BJ (cell line): ENCODE data around the gene SFTPA2. TPM values are rescaled to one million over a fixed set of nuclear protein-coding genes. Genes with fewer than 3 reads are reported as not detected.
"Not testable (repeated sequence)": the region's sequence is repeated elsewhere in the genome, so short reads cannot be mapped to it uniquely, and the experiment has no call there.

Source experiments
- CTCF ChIA-PET: fragments of 350-600 bp; formaldehyde crosslinking; extraction: SDS; loops from one replicate; lab custom pipeline; 2021; ENCODE audit warnings: antibody characterized with exemption, inconsistent platforms; lab: Yijun Ruan, JAX
- POLR2A ChIA-PET: fragments of 300-600 bp; sonication (Branson Sonifier 250); formaldehyde crosslinking; extraction: SDS; loops from one replicate; lab custom pipeline; 2021; ENCODE audit warnings: antibody characterized with exemption; lab: Charles Lee
- DNase-seq: peaks from one replicate; pipeline ENCODE4 v3.0.0-alpha.2; 2011; ENCODE audit warnings: low read depth
- H3K27me3 ChIP-seq: 2 replicates; pipeline ENCODE4 v1.6.0; 2011; ENCODE audit warnings: low read length; ENCODE audit not compliant: control insufficient read depth, insufficient read depth
- H3K36me3 ChIP-seq: 2 replicates; pipeline ENCODE4 v1.5.1; 2011; ENCODE audit warnings: low read length; ENCODE audit not compliant: control insufficient read depth, insufficient read depth
- H3K4me3 ChIP-seq: 2 replicates; pipeline ENCODE4 v1.5.1; 2011; ENCODE audit warnings: low read depth, mild to moderate bottlenecking, control low read depth, low read length
- polyA plus RNA-seq: library from polyadenylated mRNA; depleted of rRNA; stranded (reverse); fragments of >200 nt; gene quantifications from 2 replicates; pipeline ENCODE4 v1.2.3, GENCODE V29; 2011
- TF ChIP-seq, protein P1 (sequence below): IDR thresholded peaks from 2 replicates; pipeline ENCODE4 v1.5.1; 2011; ENCODE audit warnings: low read depth, mild to moderate bottlenecking, control low read depth, inconsistent platforms, low read length, moderate library complexity; ENCODE audit not compliant: insufficient read depth

SFTPA2 gene
- polyA plus RNA-seq, 1 experiment = not detected

DNA sequence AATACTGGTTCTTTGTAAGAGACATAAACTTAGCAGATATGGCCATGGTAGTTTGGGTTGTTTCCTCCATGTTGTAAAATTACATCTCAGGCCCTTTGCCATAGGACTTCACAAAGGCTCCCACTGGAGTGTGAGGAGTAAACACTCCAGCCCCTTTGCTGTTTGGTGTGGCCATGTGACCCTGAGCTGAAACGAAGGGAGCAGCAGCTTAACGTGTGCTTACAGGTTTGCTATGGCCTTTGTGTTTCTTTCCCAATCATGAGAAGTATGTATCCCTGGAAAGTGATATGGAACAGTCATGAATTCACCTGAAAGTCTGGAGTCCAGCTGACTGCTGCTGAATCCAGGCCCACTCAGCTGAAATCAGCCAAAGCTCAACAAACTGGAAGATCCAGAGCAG lies 26.7 kb upstream of the SFTPA2 start:
- ChIA-PET POLR2A (interaction anchor here (0.6 kb wide), 1 partner anchor 906 kb away, joined by 6 read pairs; no protein-coding TSS in a partner anchor), CTCF (no interaction called here)
- H3K4me3 ChIP-seq = no peak overlapping the region
- TF ChIP-seq, protein P1, sequence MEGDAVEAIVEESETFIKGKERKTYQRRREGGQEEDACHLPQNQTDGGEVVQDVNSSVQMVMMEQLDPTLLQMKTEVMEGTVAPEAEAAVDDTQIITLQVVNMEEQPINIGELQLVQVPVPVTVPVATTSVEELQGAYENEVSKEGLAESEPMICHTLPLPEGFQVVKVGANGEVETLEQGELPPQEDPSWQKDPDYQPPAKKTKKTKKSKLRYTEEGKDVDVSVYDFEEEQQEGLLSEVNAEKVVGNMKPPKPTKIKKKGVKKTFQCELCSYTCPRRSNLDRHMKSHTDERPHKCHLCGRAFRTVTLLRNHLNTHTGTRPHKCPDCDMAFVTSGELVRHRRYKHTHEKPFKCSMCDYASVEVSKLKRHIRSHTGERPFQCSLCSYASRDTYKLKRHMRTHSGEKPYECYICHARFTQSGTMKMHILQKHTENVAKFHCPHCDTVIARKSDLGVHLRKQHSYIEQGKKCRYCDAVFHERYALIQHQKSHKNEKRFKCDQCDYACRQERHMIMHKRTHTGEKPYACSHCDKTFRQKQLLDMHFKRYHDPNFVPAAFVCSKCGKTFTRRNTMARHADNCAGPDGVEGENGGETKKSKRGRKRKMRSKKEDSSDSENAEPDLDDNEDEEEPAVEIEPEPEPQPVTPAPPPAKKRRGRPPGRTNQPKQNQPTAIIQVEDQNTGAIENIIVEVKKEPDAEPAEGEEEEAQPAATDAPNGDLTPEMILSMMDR = no peak
- peaks cover 1% of the 10 kb centered on the region; the same call in 1 of the 2 replicates for H3K27me3 ChIP-seq
- no peak for DNase-seq
- no peaks in the 10 kb centered on the region for H3K36me3 ChIP-seq

DNA sequence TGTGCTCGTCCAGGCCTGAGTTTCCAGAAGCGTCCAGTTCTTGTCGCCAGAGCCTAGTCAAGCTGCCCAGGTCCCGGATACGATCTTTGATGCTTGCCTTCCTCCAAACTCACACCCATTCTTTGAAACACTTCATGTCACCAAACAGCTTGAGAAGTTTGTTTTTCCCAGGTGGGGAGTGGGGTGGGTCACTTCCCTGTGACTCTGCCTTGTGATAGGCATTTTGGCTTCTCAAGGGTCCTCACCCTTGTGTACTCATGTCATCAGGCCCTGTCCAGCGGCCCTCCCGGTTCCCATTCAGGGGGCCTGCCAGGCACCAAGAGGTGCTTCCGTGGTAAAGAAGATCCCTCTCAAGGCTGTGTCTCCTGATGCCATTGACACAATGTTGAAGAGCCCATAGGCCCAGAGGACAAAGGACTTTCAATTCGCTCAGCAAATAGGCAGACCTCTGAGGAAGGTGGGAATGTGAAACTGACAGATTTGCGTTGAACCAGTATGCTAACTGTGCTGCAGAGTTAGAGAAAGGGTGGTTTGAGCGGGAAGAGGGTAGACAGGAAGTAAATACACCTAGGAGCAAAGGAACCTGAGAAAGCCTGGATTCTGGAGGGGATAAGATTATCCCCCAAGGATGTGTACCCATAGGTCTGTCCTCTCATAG lies 25.8 kb upstream of the SFTPA2 start:
- Histone ChIP-seq H3K4me3 (no peak overlapping the region), H3K36me3 (no peaks in the 10 kb centered on the region), H3K27me3 (peaks cover 3% of the 10 kb centered on the region; the same call in 1 of the 2 replicates)
- DNase-seq = no peak
- ChIA-PET POLR2A (no interaction called here), CTCF (no interaction called here)
- TF ChIP-seq, protein P1 = no peak

DNA sequence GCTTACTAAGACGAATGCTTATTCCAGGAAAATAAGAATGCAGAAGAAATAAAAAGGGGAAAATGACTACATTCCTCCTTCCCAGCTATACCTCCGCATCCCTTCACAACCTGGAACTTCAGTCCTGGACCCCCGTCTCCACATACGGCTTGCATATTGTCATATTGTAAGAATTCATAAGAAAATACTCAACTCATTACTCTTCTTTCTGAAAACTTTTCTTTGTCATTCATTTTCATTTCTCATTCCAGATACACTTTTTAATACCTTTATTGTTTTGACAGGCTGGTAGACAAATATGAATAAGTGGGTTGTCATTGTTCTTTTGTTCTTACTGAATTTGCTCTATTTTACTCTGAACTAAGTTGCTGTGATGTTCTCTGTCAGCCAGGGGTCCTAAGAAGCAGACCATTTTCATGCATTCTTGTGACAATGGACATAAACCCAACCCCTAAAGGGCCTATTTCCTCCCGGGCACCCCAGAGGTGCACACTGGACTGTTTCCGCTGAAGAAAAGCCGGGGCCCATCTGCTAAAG lies 23.3 kb upstream of the SFTPA2 start:
- CTCF ChIA-PET = interaction anchor here (1.2 kb wide), 1 partner anchor 11 kb away, joined by 4 read pairs; no protein-coding TSS in a partner anchor
- TF ChIP-seq, protein P1 = no peak

DNA sequence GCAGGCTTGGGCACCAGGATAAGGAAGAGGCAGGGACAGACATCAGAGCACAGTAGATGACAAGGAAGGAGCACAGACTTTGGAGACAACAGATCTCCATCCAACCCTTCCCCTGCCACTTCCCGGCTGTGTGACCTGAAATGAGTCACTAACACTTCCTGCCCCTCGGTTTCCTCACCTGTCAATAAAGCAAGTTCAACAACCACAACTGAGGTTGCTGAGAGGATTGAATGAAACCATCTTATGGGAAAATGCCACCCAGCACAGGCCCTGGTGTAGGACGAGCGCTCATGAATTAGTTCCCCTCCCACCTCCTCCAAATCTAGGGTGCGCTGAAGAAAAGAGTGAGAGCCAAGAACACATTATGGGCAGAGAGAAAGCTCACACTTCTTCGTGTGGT lies 22.7 kb upstream of the SFTPA2 start:
- H3K27me3 ChIP-seq, H3K4me3 ChIP-seq, POLR2A ChIA-PET, H3K36me3 ChIP-seq, DNase-seq, CTCF ChIA-PET: not testable (repeated sequence)

More for the DNA sequence above, 23.3 kb upstream of the SFTPA2 start:
- no peak for DNase-seq
- Histone ChIP-seq H3K27me3 (peaks cover 3% of the 10 kb centered on the region; the same call in 1 of the 2 replicates), H3K36me3 (no peaks in the 10 kb centered on the region), H3K4me3 (no peak overlapping the region)
- POLR2A ChIA-PET = no interaction called here

DNA sequence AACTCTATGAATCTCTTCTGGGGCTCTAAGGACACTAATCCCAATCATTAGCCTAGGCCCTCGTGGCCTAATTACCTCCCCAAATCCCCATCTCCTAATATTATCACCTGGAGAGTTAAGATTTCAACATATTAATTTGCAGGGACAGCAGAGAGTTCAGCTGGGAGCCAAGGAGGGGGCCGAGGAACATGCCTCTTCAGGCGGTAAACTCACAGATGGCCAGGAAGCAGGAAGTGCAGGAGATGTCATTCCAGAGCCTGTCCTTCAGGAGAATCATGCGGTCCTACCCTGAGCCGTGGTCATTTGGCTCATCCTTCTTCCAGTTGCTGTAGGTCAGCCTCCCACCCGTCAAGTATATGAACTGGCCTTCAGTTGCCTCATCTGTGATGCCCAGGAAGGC lies 21.9 kb upstream of the SFTPA2 start:
- no peak overlapping the region for H3K4me3 ChIP-seq
- no peak for DNase-seq
- TF ChIP-seq, protein P1 = no peak
- no peaks in the 10 kb centered on the region for H3K36me3 ChIP-seq
- ChIA-PET CTCF (no interaction called here), POLR2A (no interaction called here)
- peaks cover 3% of the 10 kb centered on the region; the same call in 1 of the 2 replicates for H3K27me3 ChIP-seq
